Ovary (tissue), 9 donors: Measurements from ENCODE around the gene RCSD1. TPM values are rescaled to one million over a fixed set of nuclear protein-coding genes. Genes with fewer than 3 reads are reported as not detected.
"Not testable (repeated sequence)": the region's sequence is repeated elsewhere in the genome, so short reads cannot be mapped to it uniquely, and the experiment has no call there.

Source experiments
- DNase-seq, 5 donors: peaks; one replicate each; pipeline ENCODE4 v3.0.0-alpha.2; 2019 to 2020
- H3K27ac ChIP-seq, 2 donors: fragments of 200-600 bp; one replicate each; pipeline versions ENCODE4 v1.5.1 to v1.8.0; 2019 to 2022
- H3K27me3 ChIP-seq: fragments of 200-600 bp; one replicate; pipeline ENCODE4 v1.8.0; 2022
- H3K36me3 ChIP-seq: fragments of 200-600 bp; sonication (generic); one replicate; pipeline ENCODE4 v1.5.1; 2019
- H3K4me1 ChIP-seq: one replicate; pipeline ENCODE4 v1.8.1; 2013; ENCODE audit warnings: mild to moderate bottlenecking, moderate library complexity; ENCODE audit not compliant: insufficient read depth
- H3K4me3 ChIP-seq: fragments of 200-600 bp; sonication (generic); one replicate; pipeline ENCODE4 v1.5.1; 2017
- H3K9me3 ChIP-seq, 2 donors: fragments of 200-600 bp in 1 of 2; sonication (generic) in 1 of 2; one replicate each; pipeline versions ENCODE4 v1.5.1 to v1.8.1; 2013 to 2019; ENCODE audit warnings: mild to moderate bottlenecking in 1 of 2, moderate library complexity in 1 of 2
- EP300 ChIP-seq: sonication (generic); formaldehyde crosslinking; IDR thresholded peaks from one replicate; pipeline ENCODE4 v1.6.1; 2017; ENCODE audit warnings: antibody characterized with exemption
- POLR2A ChIP-seq: fragments of 450-650 bp; IDR thresholded peaks from one replicate; pipeline ENCODE4 v1.6.1; 2017; ENCODE audit warnings: antibody characterized with exemption, mild to moderate bottlenecking, moderate library complexity
- WGBS, 3 donors: extraction: QIAGEN DNeasy Blood & Tissue Kit in 1 of 3; methylation state at CpG; one replicate each; pipeline versions ENCODE4 v1.1.5 to v1.1.7; 2013 to 2017; 5-methylcytosine and 5-hydroxymethylcytosine counted together
- intact Hi-C, 4 donors: fragments of 100-400 bp; cut with DNase I; formaldehyde crosslinking; loops; one replicate each; pipeline versions ENCODE4 v1.11.0 to v1.15.1; 2022 to 2023
- polyA plus RNA-seq, 2 donors: library from polyadenylated mRNA; stranded (reverse); fragments of 200-250 nt in 1 of 2; fragments of 350-450 nt in 1 of 2; fragmentation: Illumina TruSeq in 1 of 2; extraction: RNeasy Lipid Tissue Mini Kit (QIAGEN cat#74804) in 1 of 2; gene quantifications; one replicate each; pipeline ENCODE4 v1.2.3, GENCODE V29; 2013 to 2014
- total RNA-seq, 7 donors: library from RNA; depleted of rRNA in 2 of 7; stranded (reverse); fragments of >200 nt in 2 of 7; fragmentation: NEBNext Ultra II Directional in 3 of 7; extraction: Animal tissue kit (Norgen Biotek cat#: 25700) in 3 of 7; gene quantifications; one replicate each; pipeline versions ENCODE4 v1.1.0 to v1.2.4, GENCODE V29; 2016 to 2023
- TF ChIP-seq, protein P1 (sequence below), 3 donors: fragments of 450-650 bp in 2 of 3; fragments of 200-600 bp in 1 of 3; IDR thresholded peaks; one replicate each; pipeline versions ENCODE4 v1.5.1 to v1.8.0; 2016 to 2022; ENCODE audit warnings: antibody characterized with exemption in 3 of 3, mild to moderate bottlenecking in 1 of 3
- donor health status: DM: no; HTN: no; CAD: no; lungs with moderate emphysema.
- donor health status: DM: no; HTN: no; CAD: no.
- donor health status: Bipolar disorder and iron deficiency.
- donor health status: DM: yes; HTN: yes; CAD: no.
- donor health status: DM: no; HTN: no; CAD: no.
- donor health status: DM: yes; HTN: yes; CAD: no.

Gene RCSD1
- total and polyA plus RNA-seq, 9 donors: 2.1 to 10.9 (median 3.2) TPM

DNA sequence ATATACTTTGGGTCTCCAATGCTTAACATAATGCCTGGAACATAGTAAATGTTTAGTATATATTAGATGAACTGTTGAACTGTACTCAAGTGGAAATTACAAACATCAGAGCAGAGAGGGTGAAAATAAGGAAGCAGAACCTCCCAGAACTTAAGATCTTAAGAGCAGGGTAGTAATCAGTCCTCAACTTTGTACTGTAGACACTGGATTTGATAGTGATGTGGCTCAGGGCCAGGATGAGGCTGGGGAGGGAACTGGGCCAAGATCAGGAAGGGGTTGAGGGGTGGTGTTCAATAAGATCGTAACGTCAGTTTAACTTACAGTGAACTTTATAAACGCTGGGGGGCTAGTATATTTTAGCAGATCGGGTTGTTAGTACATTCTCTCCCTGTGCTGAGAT is 107.1 kb downstream of the RCSD1 start:
- intact Hi-C loops: no loop called here
- no peak overlapping the region for H3K27ac ChIP-seq
- no peak for TF ChIP-seq POLR2A
- TF ChIP-seq, protein P1, sequence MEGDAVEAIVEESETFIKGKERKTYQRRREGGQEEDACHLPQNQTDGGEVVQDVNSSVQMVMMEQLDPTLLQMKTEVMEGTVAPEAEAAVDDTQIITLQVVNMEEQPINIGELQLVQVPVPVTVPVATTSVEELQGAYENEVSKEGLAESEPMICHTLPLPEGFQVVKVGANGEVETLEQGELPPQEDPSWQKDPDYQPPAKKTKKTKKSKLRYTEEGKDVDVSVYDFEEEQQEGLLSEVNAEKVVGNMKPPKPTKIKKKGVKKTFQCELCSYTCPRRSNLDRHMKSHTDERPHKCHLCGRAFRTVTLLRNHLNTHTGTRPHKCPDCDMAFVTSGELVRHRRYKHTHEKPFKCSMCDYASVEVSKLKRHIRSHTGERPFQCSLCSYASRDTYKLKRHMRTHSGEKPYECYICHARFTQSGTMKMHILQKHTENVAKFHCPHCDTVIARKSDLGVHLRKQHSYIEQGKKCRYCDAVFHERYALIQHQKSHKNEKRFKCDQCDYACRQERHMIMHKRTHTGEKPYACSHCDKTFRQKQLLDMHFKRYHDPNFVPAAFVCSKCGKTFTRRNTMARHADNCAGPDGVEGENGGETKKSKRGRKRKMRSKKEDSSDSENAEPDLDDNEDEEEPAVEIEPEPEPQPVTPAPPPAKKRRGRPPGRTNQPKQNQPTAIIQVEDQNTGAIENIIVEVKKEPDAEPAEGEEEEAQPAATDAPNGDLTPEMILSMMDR (IDR thresholded peaks at IDR 0.05): no peak
- no peak for TF ChIP-seq EP300
- H3K4me1 ChIP-seq: peaks cover 8% of the 10 kb centered on the region
- no peaks in the 10 kb centered on the region for H3K27me3 ChIP-seq
- H3K9me3 ChIP-seq: no peaks in the 10 kb centered on the region
- WGBS, 3 donors: 90 to 95% (median 90%) methylated on average over 4 of the region's 4 CpGs
- DNase-seq: no peak
- H3K36me3 ChIP-seq: no peaks in the 10 kb centered on the region
- no peak overlapping the region for H3K4me3 ChIP-seq

DNA sequence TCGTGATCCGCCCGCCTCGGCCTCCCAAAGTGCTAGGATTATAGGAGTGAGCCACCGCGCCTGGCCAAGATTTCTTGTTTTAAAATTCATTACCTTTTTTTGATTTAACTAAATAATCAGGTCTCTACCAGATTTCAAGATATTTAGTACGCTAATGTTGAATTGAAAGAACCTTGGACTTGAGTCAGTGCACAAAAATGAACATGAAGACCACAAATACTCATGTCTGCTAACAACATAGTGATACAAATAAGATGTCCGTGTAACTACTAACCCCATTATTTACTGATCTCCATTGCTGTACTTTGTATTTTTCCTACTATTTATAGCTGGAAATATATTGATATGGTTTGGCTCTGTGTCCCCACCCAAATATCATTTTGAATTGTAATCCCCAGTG is 108.1 kb downstream of the RCSD1 start:
- TF ChIP-seq EP300 (no peak), POLR2A (no peak)
- TF ChIP-seq, protein P1 (IDR thresholded peaks at IDR 0.05): no peak

DNA sequence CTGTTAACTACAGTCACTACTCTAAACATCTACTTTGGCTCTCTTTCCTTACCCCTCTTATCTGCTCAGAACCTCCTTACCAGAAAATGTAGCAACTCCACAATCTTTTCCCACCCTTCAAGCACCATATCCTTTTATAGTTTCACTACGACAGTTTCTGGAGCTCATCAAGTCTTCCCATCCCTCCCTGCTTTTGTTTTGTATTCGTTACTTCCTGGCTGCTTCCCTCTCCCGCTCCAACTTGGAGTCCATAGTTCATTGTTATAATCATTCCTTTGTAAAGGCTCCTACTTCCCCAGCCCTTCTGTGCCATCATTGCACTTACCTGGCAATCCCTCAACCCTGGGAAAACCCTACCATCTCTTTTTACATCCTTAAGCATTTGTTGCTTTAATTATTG is 109.7 kb downstream of the RCSD1 start:
- H3K4me3 ChIP-seq: no peak overlapping the region
- no peak overlapping the region for H3K27ac ChIP-seq
- no peaks in the 10 kb centered on the region for H3K9me3 ChIP-seq
- no peak for DNase-seq
- intact Hi-C loops: no loop called here
- no peaks in the 10 kb centered on the region for H3K36me3 ChIP-seq
- TF ChIP-seq EP300: no peak
- no peak for TF ChIP-seq POLR2A
- TF ChIP-seq, protein P1 (IDR thresholded peaks at IDR 0.05): no peak
- WGBS, 3 donors: 6 to 16% (median 11%) methylated on average over 3 of the region's 3 CpGs
- peaks cover 8% of the 10 kb centered on the region for H3K4me1 ChIP-seq
- no peaks in the 10 kb centered on the region for H3K27me3 ChIP-seq

More for the DNA sequence above, 108.1 kb downstream of the RCSD1 start:
- intact Hi-C loops: no loop called here
- Histone ChIP-seq H3K36me3 (no peaks in the 10 kb centered on the region), H3K9me3 (no peaks in the 10 kb centered on the region), H3K4me1 (peaks cover 8% of the 10 kb centered on the region), H3K4me3 (no peak overlapping the region), H3K27ac (no peak overlapping the region), H3K27me3 (no peaks in the 10 kb centered on the region)
- 95 to 98% (median 97%) methylated on average over 8 of the region's 8 CpGs for WGBS, 3 donors
- DNase-seq: no peak

DNA sequence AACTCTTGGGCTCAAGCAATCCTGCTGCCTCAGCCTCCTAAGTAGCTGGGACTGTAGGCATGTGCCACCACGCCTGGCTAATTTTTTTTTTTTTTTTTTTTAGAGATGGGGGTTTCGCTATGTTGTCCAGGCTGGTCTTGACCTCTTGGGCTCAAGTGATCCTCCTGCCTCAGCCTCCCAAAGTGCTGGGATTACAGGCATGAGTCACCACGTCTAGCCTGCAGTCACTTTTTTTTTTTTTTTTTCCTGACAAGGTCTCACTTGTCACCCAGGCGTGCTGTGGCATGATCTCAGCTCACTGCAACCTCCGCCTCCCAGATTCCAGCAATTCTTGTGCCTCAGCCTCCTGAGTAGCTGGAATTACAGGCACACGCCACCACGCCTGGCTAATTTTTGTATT is 111.1 kb downstream of the RCSD1 start:
- H3K27me3 ChIP-seq, H3K9me3 ChIP-seq, H3K27ac ChIP-seq, H3K4me3 ChIP-seq, H3K36me3 ChIP-seq, H3K4me1 ChIP-seq, DNase-seq, intact Hi-C loops: not testable (repeated sequence)
- WGBS, 3 donors: 95 to 98% (median 97%) methylated on average over 7 of the region's 7 CpGs

DNA sequence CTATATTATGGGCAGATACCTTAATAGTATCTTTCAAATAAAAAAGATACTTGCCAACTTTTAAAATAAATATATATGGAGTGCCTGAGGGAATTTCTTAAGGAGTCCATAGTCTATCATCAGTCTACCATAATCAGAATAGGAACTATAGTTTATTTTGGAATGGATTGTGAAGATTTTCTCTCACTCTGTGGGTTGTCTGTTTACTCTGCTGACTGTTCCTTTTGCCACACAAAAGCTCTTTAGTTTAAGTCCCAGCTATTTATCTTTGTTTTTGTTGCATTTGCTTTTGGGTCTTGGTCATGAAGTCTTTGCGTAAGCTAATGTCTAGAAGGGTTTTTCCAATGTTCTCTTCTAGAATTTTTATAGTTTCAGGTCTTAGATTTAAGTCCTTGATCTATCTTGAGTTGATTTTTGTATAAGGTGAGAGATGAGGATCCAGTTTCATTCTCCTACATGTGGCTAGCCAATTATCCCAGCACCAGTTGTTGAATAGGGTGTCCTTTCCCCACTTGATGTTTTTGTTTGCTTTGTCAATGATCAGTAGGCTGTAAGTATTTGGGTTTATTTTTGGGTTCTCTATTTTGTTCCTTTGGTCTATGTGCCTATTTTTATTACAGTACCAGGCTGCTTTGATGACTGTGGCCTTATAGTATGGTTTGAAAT is 112.5 kb downstream of the RCSD1 start:
- H3K4me3 ChIP-seq, intact Hi-C loops: not testable (repeated sequence)

More for the DNA sequence above, 112.5 kb downstream of the RCSD1 start:
- H3K9me3 ChIP-seq, H3K4me1 ChIP-seq, DNase-seq, H3K27me3 ChIP-seq, H3K27ac ChIP-seq, H3K36me3 ChIP-seq: not testable (repeated sequence)
- WGBS, 3 donors: 82 to 94% (median 93%) methylated on average over 1 of the region's 1 CpG
